H9 (cell line): Measurements from ENCODE around the gene GIPC3. TPM values are rescaled to one million over a fixed set of nuclear protein-coding genes. Genes with fewer than 3 reads are reported as not detected.

Experiments
- DNase-seq: peaks from one replicate; pipeline ENCODE4 v3.0.0-alpha.2; 2017
- H2AFZ ChIP-seq: one replicate; pipeline ENCODE4 v1.6.1; 2013; ENCODE audit warnings: mild to moderate bottlenecking, low read length, control low read depth, moderate library complexity
- H2AK5ac ChIP-seq: 2 replicates; pipeline ENCODE4 v1.6.1; 2013; ENCODE audit warnings: low read length, control low read depth, mixed read lengths; ENCODE audit not compliant: insufficient read length
- H2BK120ac ChIP-seq: one replicate; pipeline ENCODE4 v1.6.1; 2013; ENCODE audit warnings: low read depth, mild to moderate bottlenecking, low read length, control low read depth, inconsistent platforms; ENCODE audit not compliant: poor library complexity, severe bottlenecking
- H2BK12ac ChIP-seq: 2 replicates; pipeline ENCODE4 v1.6.1; 2013; ENCODE audit warnings: low read length, control low read depth, mixed read lengths, low read depth; ENCODE audit not compliant: insufficient read length
- H2BK15ac ChIP-seq: 2 replicates; pipeline ENCODE4 v1.6.1; 2013; ENCODE audit warnings: low read depth, low read length, control low read depth
- H2BK20ac ChIP-seq: one replicate; pipeline ENCODE4 v1.6.1; 2013; ENCODE audit warnings: low read depth, mild to moderate bottlenecking, low read length, control low read depth, inconsistent platforms; ENCODE audit not compliant: poor library complexity, severe bottlenecking
- H2BK5ac ChIP-seq: 2 replicates; pipeline ENCODE4 v1.6.1; 2013; ENCODE audit warnings: low read length, control low read depth, mixed read lengths; ENCODE audit not compliant: insufficient read length
- H3K14ac ChIP-seq: 2 replicates; pipeline ENCODE4 v1.6.1; 2013; ENCODE audit warnings: low read length, control low read depth; ENCODE audit not compliant: insufficient read depth
- H3K18ac ChIP-seq: 2 replicates; pipeline ENCODE4 v1.6.1; 2013; ENCODE audit warnings: low read depth, mild to moderate bottlenecking, mixed read lengths, low read length, control low read depth; ENCODE audit not compliant: insufficient read length
- H3K23ac ChIP-seq: 2 replicates; pipeline ENCODE4 v1.6.1; 2013; ENCODE audit warnings: low read length, control low read depth, mixed read lengths, low read depth; ENCODE audit not compliant: insufficient read length
- H3K23me2 ChIP-seq: 2 replicates; pipeline ENCODE4 v1.6.1; 2013; ENCODE audit warnings: low read depth, mild to moderate bottlenecking, mixed read lengths, low read length, control low read depth; ENCODE audit not compliant: insufficient read length, poor library complexity, severe bottlenecking
- H3K27ac ChIP-seq: 2 replicates; pipeline ENCODE4 v1.5.1; 2013; ENCODE audit warnings: low read length, control low read depth, mixed read lengths, low read depth; ENCODE audit not compliant: insufficient read length
- H3K27me3 ChIP-seq: 2 replicates; pipeline ENCODE4 v1.6.1; 2013; ENCODE audit warnings: low read length, control low read depth, inconsistent platforms; ENCODE audit not compliant: insufficient read depth
- H3K4ac ChIP-seq: 2 replicates; pipeline ENCODE4 v1.6.1; 2013; ENCODE audit warnings: low read depth, mild to moderate bottlenecking, control low read depth, inconsistent platforms, low read length, moderate library complexity
- H3K4me1 ChIP-seq: 2 replicates; pipeline ENCODE4 v1.6.1; 2013; ENCODE audit warnings: low read length, control low read depth, inconsistent platforms; ENCODE audit not compliant: insufficient read depth
- H3K4me2 ChIP-seq: 2 replicates; pipeline ENCODE4 v1.6.1; 2013; ENCODE audit warnings: low read length, control low read depth, mixed read lengths; ENCODE audit not compliant: insufficient read length, insufficient read depth
- H3K56ac ChIP-seq: 2 replicates; pipeline ENCODE4 v1.6.1; 2013; ENCODE audit warnings: low read depth, mild to moderate bottlenecking, mixed read lengths, low read length, control low read depth; ENCODE audit not compliant: insufficient read length
- H3K79me1 ChIP-seq: 2 replicates; pipeline ENCODE4 v1.6.1; 2013; ENCODE audit warnings: low read depth, mild to moderate bottlenecking, moderate library complexity, low read length, control low read depth, inconsistent platforms; ENCODE audit not compliant: insufficient read depth, poor library complexity, severe bottlenecking
- H3K79me2 ChIP-seq: 2 replicates; pipeline ENCODE4 v1.6.1; 2013; ENCODE audit warnings: low read length, control low read depth, inconsistent platforms; ENCODE audit not compliant: insufficient read depth
- H3K9ac ChIP-seq: 2 replicates; pipeline ENCODE4 v1.6.1; 2013; ENCODE audit warnings: low read length, control low read depth, mixed read lengths; ENCODE audit not compliant: insufficient read length; ENCODE audit errors: extremely low read depth
- H3K9me3 ChIP-seq: one replicate; pipeline ENCODE4 v1.6.1; 2013; ENCODE audit warnings: low read depth, low read length, inconsistent platforms; ENCODE audit not compliant: control insufficient read depth
- H3T11ph ChIP-seq: one replicate; pipeline ENCODE4 v1.6.1; 2013; ENCODE audit warnings: mild to moderate bottlenecking, low read length, control low read depth, inconsistent platforms
- H4K20me1 ChIP-seq: one replicate; pipeline ENCODE4 v1.6.1; 2013; ENCODE audit not compliant: control insufficient read depth, insufficient read length, insufficient read depth
- H4K5ac ChIP-seq: 2 replicates; pipeline ENCODE4 v1.6.1; 2013; ENCODE audit warnings: low read depth, mild to moderate bottlenecking, mixed read lengths, low read length, control low read depth; ENCODE audit not compliant: insufficient read length
- H4K8ac ChIP-seq: replicated peaks from 2 replicates; pipeline ENCODE4 v1.6.1; 2013; ENCODE audit warnings: low read length, control low read depth, mixed read lengths, low read depth; ENCODE audit not compliant: insufficient read length
- H4K91ac ChIP-seq: 2 replicates; pipeline ENCODE4 v1.6.1; 2013; ENCODE audit warnings: low read depth, mild to moderate bottlenecking, moderate library complexity, mixed read lengths, low read length, control low read depth; ENCODE audit not compliant: insufficient read length
- H3K27ac Mint-ChIP-seq, 3 experiments: 2 replicates in 2 of 3; 3 replicates in 1 of 3; pipeline ENCODE4 v1.8.0; 2020 to 2021; ENCODE audit warnings: mixed read lengths in 3 of 3, mild to moderate bottlenecking in 1 of 3, moderate library complexity in 1 of 3
- H3K27me3 Mint-ChIP-seq: 2 replicates; pipeline ENCODE4 v1.8.0; 2021; ENCODE audit warnings: low read depth, mild to moderate bottlenecking, moderate library complexity, mixed read lengths
- H3K36me3 Mint-ChIP-seq, 3 experiments: 2 replicates in 2 of 3; 3 replicates in 1 of 3; pipeline ENCODE4 v1.8.0; 2020 to 2021; ENCODE audit warnings: low read depth in 3 of 3, mixed read lengths in 3 of 3; ENCODE audit not compliant: insufficient read depth in 1 of 3
- H3K4me1 Mint-ChIP-seq, 2 experiments: 2 replicates each; pipeline ENCODE4 v1.8.0; 2020; ENCODE audit warnings: mixed read lengths in 2 of 2
- H3K4me3 Mint-ChIP-seq, 2 experiments: 2 replicates in 1 of 2; 3 replicates in 1 of 2; pipeline ENCODE4 v1.8.0; 2020 to 2021; ENCODE audit warnings: mild to moderate bottlenecking in 2 of 2, mixed read lengths in 2 of 2, moderate library complexity in 1 of 2
- H3K9me3 Mint-ChIP-seq, 2 experiments: 2 replicates in 1 of 2; 3 replicates in 1 of 2; pipeline ENCODE4 v1.8.0; 2020; ENCODE audit warnings: mild to moderate bottlenecking in 2 of 2, mixed read lengths in 2 of 2, moderate library complexity in 1 of 2
- CTCF ChIP-seq: fragments of 200-600 bp; sonication (generic); conservative IDR thresholded peaks from 3 replicates; pipeline ENCODE4 v1.8.0; 2021; ENCODE audit warnings: antibody characterized with exemption, mild to moderate bottlenecking
- WGBS: extraction: QIAGEN DNeasy Blood & Tissue Kit; methylation state at CpG from one replicate; pipeline ENCODE4 v1.1.7; 2013; ENCODE audit warnings: missing lambda C conversion rate, low lambda C conversion rate, mixed read lengths; ENCODE audit not compliant: insufficient read length; ENCODE audit errors: extremely low coverage; 5-methylcytosine and 5-hydroxymethylcytosine counted together
- total RNA-seq: library from RNA; stranded (reverse); gene quantifications from 2 replicates; pipeline ENCODE4 v1.2.1, GENCODE V29; 2021

Gene GIPC3
- total RNA-seq, 1 experiment from 2014 or later: 1.6 TPM

- H3K36me3 Mint-ChIP-seq: peaks cover 0 to 3% (median 0%) of the 10 kb centered on the region in 3 experiments; a peak in 1 of 7 replicates
- TF ChIP-seq CTCF: no peak
- no peak overlapping the region for H3K27ac Mint-ChIP-seq
- no peak overlapping the region for H3K4me2 ChIP-seq
- peaks cover 5% of the 10 kb centered on the region; the same call in 1 of the 2 replicates for H3K27me3 ChIP-seq
- H4K5ac ChIP-seq: no peak overlapping the region
- no peak overlapping the region for H3K23ac ChIP-seq
- no peak overlapping the region for H4K8ac ChIP-seq
- H3K4me1 Mint-ChIP-seq: peaks cover 12% of the 10 kb centered on the region in 2 experiments
- peaks cover 4% of the 10 kb centered on the region for H3K27me3 Mint-ChIP-seq
- no peak overlapping the region for H2BK15ac ChIP-seq
- no peak overlapping the region for H3K56ac ChIP-seq
- H3K9me3 Mint-ChIP-seq: peaks cover 0 to 4% of the 10 kb centered on the region in 2 experiments; a peak in 1 of 5 replicates
- H3K27ac ChIP-seq: no peak overlapping the region
- no peak overlapping the region for H3K4me3 Mint-ChIP-seq
- H3K23me2 ChIP-seq: peaks cover 2% of the 10 kb centered on the region
- no peaks in the 10 kb centered on the region; the same call in 1 of the 2 replicates for H3K4me1 ChIP-seq
- no peak overlapping the region for H3K14ac ChIP-seq
- H3K79me2 ChIP-seq: no peaks in the 10 kb centered on the region
- no peak overlapping the region for H2BK5ac ChIP-seq
- no peak overlapping the region for H3K4ac ChIP-seq
- no peak overlapping the region for H2AFZ ChIP-seq
- H4K91ac ChIP-seq: no peak overlapping the region
- H3K9me3 ChIP-seq: no peaks in the 10 kb centered on the region
- no peak overlapping the region for H2BK20ac ChIP-seq
- H2BK120ac ChIP-seq: no peak overlapping the region
- H4K20me1 ChIP-seq: no peaks in the 10 kb centered on the region
- H2AK5ac ChIP-seq: no peak overlapping the region
- H3K9ac ChIP-seq: no peak overlapping the region
- H3T11ph ChIP-seq: no peak overlapping the region
- no peaks in the 10 kb centered on the region for H3K79me1 ChIP-seq
- WGBS: no CpG with 5 or more reads among the region's 11 CpGs
- H3K18ac ChIP-seq: no peak overlapping the region
- DNase-seq: no peak
- H2BK12ac ChIP-seq: no peak overlapping the region
These were observed 19.7 kb downstream of the GIPC3 start for GRCh38 chr19:3604987-3605343.
